Keratinocyte (primary cell): Measurements from ENCODE around the gene CLSTN3. TPM values are rescaled to one million over a fixed set of nuclear protein-coding genes. Genes with fewer than 3 reads are reported as not detected.

ENCODE experiments used
- DNase-seq: peaks from one replicate; pipeline ENCODE4 v3.0.0-alpha.2; 2011; ENCODE audit warnings: low read depth, missing footprints, low spot score
- FAIRE-seq: peaks from 2 replicates; lab custom pipeline; 2011; peaks lifted over from hg19 to GRCh38; lab: Jason Lieb, UNC
- H2AFZ ChIP-seq: 2 replicates; pipeline ENCODE4 v1.6.0; 2012; ENCODE audit warnings: low read length, control low read depth, inconsistent platforms; ENCODE audit not compliant: control insufficient read depth
- H3K27ac ChIP-seq: 2 replicates; pipeline ENCODE4 v1.5.1; 2011; ENCODE audit warnings: low read length; ENCODE audit not compliant: control insufficient read depth, insufficient read depth
- H3K27me3 ChIP-seq: 3 replicates; pipeline ENCODE4 v1.6.0; 2011; ENCODE audit warnings: low read length; ENCODE audit not compliant: control insufficient read depth, insufficient read depth; ENCODE audit errors: extremely low read depth
- H3K36me3 ChIP-seq, 2 experiments: 2 replicates in 1 of 2; 3 replicates in 1 of 2; pipeline ENCODE4 v1.5.1; 2011; ENCODE audit warnings: low read length in 2 of 2, mild to moderate bottlenecking in 1 of 2; ENCODE audit not compliant: control insufficient read depth in 2 of 2, insufficient read depth in 2 of 2; ENCODE audit errors: extremely low read depth in 1 of 2
- H3K4me1 ChIP-seq: 3 replicates; pipeline ENCODE4 v1.5.1; 2011; ENCODE audit warnings: low read length; ENCODE audit not compliant: control insufficient read depth, insufficient read depth; ENCODE audit errors: extremely low read depth
- H3K4me2 ChIP-seq: 3 replicates; pipeline ENCODE4 v1.6.0; 2011; ENCODE audit warnings: low read depth, low read length; ENCODE audit not compliant: control insufficient read depth, insufficient read depth; ENCODE audit errors: extremely low read depth
- H3K4me3 ChIP-seq, 3 experiments: fragments of 200-600 bp in 1 of 3; sonication (generic) in 1 of 3; 2 replicates in 2 of 3; 3 replicates in 1 of 3; pipeline ENCODE4 v1.5.1; 2011 to 2016; ENCODE audit warnings: low read length in 3 of 3, mild to moderate bottlenecking in 3 of 3, control low read depth in 2 of 3, inconsistent platforms in 1 of 3, low read depth in 1 of 3, mixed read lengths in 1 of 3, mixed run types in 1 of 3, moderate library complexity in 1 of 3; ENCODE audit not compliant: control insufficient read depth in 2 of 3, insufficient read depth in 2 of 3; ENCODE audit errors: extremely low read depth in 1 of 3
- H3K79me2 ChIP-seq: 2 replicates; pipeline ENCODE4 v1.6.0; 2012; ENCODE audit warnings: low read length; ENCODE audit not compliant: control insufficient read depth, insufficient read depth
- H3K9ac ChIP-seq: 3 replicates; pipeline ENCODE4 v1.6.0; 2011; ENCODE audit warnings: low read length; ENCODE audit not compliant: control insufficient read depth, insufficient read depth; ENCODE audit errors: extremely low read depth
- H3K9me1 ChIP-seq: 3 replicates; pipeline ENCODE4 v1.6.0; 2011; ENCODE audit warnings: low read length; ENCODE audit not compliant: control insufficient read depth, insufficient read depth; ENCODE audit errors: extremely low read depth
- H3K9me3 ChIP-seq: 2 replicates; pipeline ENCODE4 v1.5.1; 2012; ENCODE audit warnings: low read depth, low read length; ENCODE audit not compliant: control insufficient read depth
- H4K20me1 ChIP-seq: 3 replicates; pipeline ENCODE4 v1.6.0; 2011; ENCODE audit warnings: low read length; ENCODE audit not compliant: control insufficient read depth, insufficient read depth; ENCODE audit errors: extremely low read depth
- CTCF ChIP-seq, 3 experiments: IDR thresholded peaks in 1 of 3; conservative IDR thresholded peaks in 1 of 3; optimal IDR thresholded peaks in 1 of 3; 2 replicates in 2 of 3; 3 replicates in 1 of 3; pipeline versions ENCODE3 to v1.5.1; 2011; ENCODE audit warnings: low read length in 3 of 3, mild to moderate bottlenecking in 3 of 3, moderate library complexity in 2 of 3, control low read depth in 1 of 3, inconsistent platforms in 1 of 3; ENCODE audit not compliant: insufficient read depth in 2 of 3; ENCODE audit errors: extremely low read depth in 1 of 3
- EZH2 ChIP-seq: IDR thresholded peaks from one replicate; pipeline ENCODE4 v1.6.1; 2012; ENCODE audit warnings: inconsistent platforms, mild to moderate bottlenecking, low read length, moderate library complexity
- dilution Hi-C: fragments of 300-500 bp; cut with MboI; formaldehyde crosslinking; loops from one replicate; pipeline ENCODE4 v1.7.0; 2020; ENCODE audit warnings: low sequenced_read_pairs; ENCODE audit not compliant: extremely low pct_ligation_motif_present
- polyA plus RNA-seq, 5 experiments: library from polyadenylated mRNA; depleted of rRNA in 3 of 5; stranded (reverse) in 3 of 5; stranded (forward) in 1 of 5; unstranded in 1 of 5; fragments of >200 nt; gene quantifications; 1 replicate in 1 of 5; 2 replicates in 3 of 5; 3 replicates in 1 of 5; pipeline versions ENCODE4 v1.2.1 to v1.2.3, GENCODE V29; 2011 to 2012; ENCODE audit warnings: missing spikeins in 2 of 5, low read depth in 1 of 5, low replicate concordance in 1 of 5

Gene CLSTN3
- polyA plus RNA-seq, 1 donor (not counting 4 experiments of a cell fraction or from before 2014, with no cell fraction given): 12.8 TPM

DNA sequence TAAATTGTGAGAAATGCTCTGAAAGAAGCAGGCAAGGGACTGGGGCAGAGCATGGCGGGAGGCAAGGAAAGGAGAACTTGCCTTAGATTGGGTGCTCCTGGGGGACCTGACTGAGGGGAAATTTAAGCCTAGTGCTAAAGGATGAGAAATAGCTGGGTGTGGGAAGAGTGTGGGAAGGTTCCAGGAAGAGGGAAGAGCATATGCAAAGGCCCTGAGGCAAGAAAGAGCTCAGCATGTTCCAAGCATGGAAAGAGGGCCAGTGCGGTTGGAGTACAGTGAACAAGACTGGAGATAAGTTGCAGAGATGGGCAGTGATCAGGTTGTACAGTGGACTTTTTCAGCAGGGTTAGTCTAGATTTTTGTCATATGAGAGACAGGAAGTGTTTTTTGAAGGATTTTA is 9.0 kb downstream of the CLSTN3 start:
- DNase-seq: no peak
- no peak overlapping the region for H2AFZ ChIP-seq
- dilution Hi-C loops: no loop called here

DNA sequence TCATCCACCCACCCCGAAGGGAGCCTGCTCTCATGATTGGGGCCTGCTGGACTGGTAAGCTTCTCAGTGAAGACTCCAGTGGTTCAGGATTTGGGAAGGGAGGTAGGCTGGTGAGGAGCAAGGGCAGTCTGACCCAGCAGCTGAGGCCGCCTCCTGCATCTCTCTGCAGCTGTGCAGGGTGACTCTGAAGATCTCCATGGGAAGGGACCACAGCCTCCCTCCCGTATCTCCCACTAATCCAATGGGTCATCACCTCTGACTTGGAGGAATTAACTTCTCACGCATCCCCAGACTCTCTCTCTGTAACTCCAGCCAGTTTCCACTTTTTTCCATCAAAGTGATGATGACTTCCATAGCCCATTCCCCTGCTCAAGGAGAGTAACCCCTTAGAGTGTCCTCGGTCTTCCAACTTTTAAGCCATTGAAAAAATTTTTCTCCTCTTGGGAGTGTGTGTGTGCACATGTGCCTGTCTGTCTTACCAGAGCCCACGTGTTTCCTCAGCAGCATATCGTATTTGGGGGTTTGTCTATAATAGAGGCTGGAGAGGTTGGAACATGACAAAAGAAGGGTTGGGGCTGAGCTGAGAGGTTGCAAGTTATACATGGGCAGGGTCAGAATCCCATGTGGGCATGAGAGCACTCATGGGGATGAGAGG is 11.3 kb downstream of the CLSTN3 start:
- DNase-seq (no peak), FAIRE-seq (no peak)
- Histone ChIP-seq H3K9me1 (no peaks in the 10 kb centered on the region), H3K4me3 (no peak overlapping the region), H3K4me1 (no peaks in the 10 kb centered on the region), H3K27ac (no peak overlapping the region), H3K9me3 (no peaks in the 10 kb centered on the region), H3K36me3 (peaks cover 7 to 29% of the 10 kb centered on the region in 2 experiments), H3K4me2 (no peak overlapping the region), H4K20me1 (no peaks in the 10 kb centered on the region), H3K79me2 (no peaks in the 10 kb centered on the region), H3K9ac (no peak overlapping the region), H2AFZ (no peak overlapping the region), H3K27me3 (no peaks in the 10 kb centered on the region)
- no peak for TF ChIP-seq CTCF (optimal IDR thresholded peaks at IDR 0.05 in 1 of 3, IDR thresholded peaks at IDR 0.05 in 1 of 3, conservative IDR thresholded peaks at IDR 0.05 in 1 of 3; ENCODE audit: extremely low read depth in 1 of 3, insufficient read depth in 2 of 3, low read length in 3 of 3)
- TF ChIP-seq EZH2: no peak
- dilution Hi-C loops: no loop called here

More for the DNA sequence above, 9.0 kb downstream of the CLSTN3 start:
- no peak for FAIRE-seq
- H3K9me3 ChIP-seq: no peaks in the 10 kb centered on the region
- no peaks in the 10 kb centered on the region for H4K20me1 ChIP-seq
- H3K9me1 ChIP-seq: no peaks in the 10 kb centered on the region
- H3K79me2 ChIP-seq: no peaks in the 10 kb centered on the region
- peaks cover 12 to 37% of the 10 kb centered on the region in 2 experiments for H3K36me3 ChIP-seq
- no peak overlapping the region for H3K4me3 ChIP-seq
- H3K27me3 ChIP-seq: no peaks in the 10 kb centered on the region
- H3K4me2 ChIP-seq: no peak overlapping the region
- no peak overlapping the region for H3K9ac ChIP-seq
- H3K27ac ChIP-seq: no peak overlapping the region
- H3K4me1 ChIP-seq: no peaks in the 10 kb centered on the region
- TF ChIP-seq CTCF (optimal IDR thresholded peaks at IDR 0.05 in 1 of 3, IDR thresholded peaks at IDR 0.05 in 1 of 3, conservative IDR thresholded peaks at IDR 0.05 in 1 of 3; ENCODE audit: extremely low read depth in 1 of 3, insufficient read depth in 2 of 3, low read length in 3 of 3) (no peak), EZH2 (no peak)
